ENCODE data around the gene TMEM132D. TPM values are rescaled to one million over a fixed set of nuclear protein-coding genes. Genes with fewer than 3 reads are reported as not detected.

The TMEM132D gene
- total RNA-seq, 1 donor from 2014 or later = 15.2 TPM

- TF ChIP-seq, protein P1, sequence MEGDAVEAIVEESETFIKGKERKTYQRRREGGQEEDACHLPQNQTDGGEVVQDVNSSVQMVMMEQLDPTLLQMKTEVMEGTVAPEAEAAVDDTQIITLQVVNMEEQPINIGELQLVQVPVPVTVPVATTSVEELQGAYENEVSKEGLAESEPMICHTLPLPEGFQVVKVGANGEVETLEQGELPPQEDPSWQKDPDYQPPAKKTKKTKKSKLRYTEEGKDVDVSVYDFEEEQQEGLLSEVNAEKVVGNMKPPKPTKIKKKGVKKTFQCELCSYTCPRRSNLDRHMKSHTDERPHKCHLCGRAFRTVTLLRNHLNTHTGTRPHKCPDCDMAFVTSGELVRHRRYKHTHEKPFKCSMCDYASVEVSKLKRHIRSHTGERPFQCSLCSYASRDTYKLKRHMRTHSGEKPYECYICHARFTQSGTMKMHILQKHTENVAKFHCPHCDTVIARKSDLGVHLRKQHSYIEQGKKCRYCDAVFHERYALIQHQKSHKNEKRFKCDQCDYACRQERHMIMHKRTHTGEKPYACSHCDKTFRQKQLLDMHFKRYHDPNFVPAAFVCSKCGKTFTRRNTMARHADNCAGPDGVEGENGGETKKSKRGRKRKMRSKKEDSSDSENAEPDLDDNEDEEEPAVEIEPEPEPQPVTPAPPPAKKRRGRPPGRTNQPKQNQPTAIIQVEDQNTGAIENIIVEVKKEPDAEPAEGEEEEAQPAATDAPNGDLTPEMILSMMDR (IDR thresholded peaks at IDR 0.05) = no peak
- Mint-ChIP-seq H3K36me3 (ENCODE audit: unreplicated experiment) (peaks cover 12% of the 10 kb centered on the region), H3K9me3 (ENCODE audit: unreplicated experiment) (peaks cover 19% of the 10 kb centered on the region), H3K4me3 (ENCODE audit: unreplicated experiment) (no peak overlapping the region), H3K27me3 (ENCODE audit: unreplicated experiment) (no peaks in the 10 kb centered on the region), H3K27ac (ENCODE audit: unreplicated experiment) (no peak overlapping the region), H3K4me1 (ENCODE audit: unreplicated experiment) (peaks cover 22% of the 10 kb centered on the region)
- DNase-seq (ENCODE audit: extremely low spot score, unreplicated experiment) = no peak
Observed at GRCh38 chr12:129676411-129676810, 227.4 kb downstream of the TMEM132D start.

DNA sequence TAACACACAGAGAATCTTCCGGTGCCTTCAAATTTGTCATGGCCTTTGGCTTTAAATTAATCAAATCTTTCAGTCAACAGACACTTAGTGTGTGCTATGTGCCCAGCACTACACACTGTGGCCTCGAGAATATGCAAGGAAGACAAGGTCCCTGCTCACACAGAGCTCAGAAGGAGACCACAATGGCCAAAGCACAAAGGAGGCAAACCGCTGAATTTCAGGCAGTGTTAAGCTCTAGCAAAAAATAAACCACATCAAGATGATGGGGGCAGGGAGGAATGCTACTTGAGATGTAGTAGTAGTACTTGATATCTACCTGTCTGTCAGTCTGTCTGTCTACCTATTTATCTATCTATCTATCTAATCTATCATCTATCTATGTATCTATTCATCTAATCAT is 227.9 kb downstream of the TMEM132D start:
- Mint-ChIP-seq H3K9me3 (ENCODE audit: unreplicated experiment) (peaks cover 16% of the 10 kb centered on the region), H3K4me3 (ENCODE audit: unreplicated experiment) (no peak overlapping the region), H3K27me3 (ENCODE audit: unreplicated experiment) (no peaks in the 10 kb centered on the region), H3K36me3 (ENCODE audit: unreplicated experiment) (peaks cover 8% of the 10 kb centered on the region), H3K27ac (ENCODE audit: unreplicated experiment) (no peak overlapping the region), H3K4me1 (ENCODE audit: unreplicated experiment) (peaks cover 27% of the 10 kb centered on the region)
- TF ChIP-seq, protein P1 (IDR thresholded peaks at IDR 0.05) = no peak
- DNase-seq (ENCODE audit: extremely low spot score, unreplicated experiment) = no peak

GRCh38 chr12:129675496-129675895 is 228.3 kb downstream of the TMEM132D start:
- TF ChIP-seq, protein P1 (IDR thresholded peaks at IDR 0.05) = no peak
- Mint-ChIP-seq H3K4me3 (ENCODE audit: unreplicated experiment) (no peak overlapping the region), H3K27ac (ENCODE audit: unreplicated experiment) (no peak overlapping the region), H3K4me1 (ENCODE audit: unreplicated experiment) (peaks cover 29% of the 10 kb centered on the region), H3K9me3 (ENCODE audit: unreplicated experiment) (peaks cover 16% of the 10 kb centered on the region), H3K36me3 (ENCODE audit: unreplicated experiment) (peaks cover 6% of the 10 kb centered on the region), H3K27me3 (ENCODE audit: unreplicated experiment) (no peaks in the 10 kb centered on the region)
- no peak for DNase-seq (ENCODE audit: extremely low spot score, unreplicated experiment)

GRCh38 chr12:129673806-129674205 is 230.0 kb downstream of the TMEM132D start:
- Mint-ChIP-seq H3K27me3 (ENCODE audit: unreplicated experiment) (no peaks in the 10 kb centered on the region), H3K4me3 (ENCODE audit: unreplicated experiment) (no peak overlapping the region), H3K9me3 (ENCODE audit: unreplicated experiment) (peaks cover 18% of the 10 kb centered on the region), H3K36me3 (ENCODE audit: unreplicated experiment) (peaks cover 2% of the 10 kb centered on the region), H3K27ac (ENCODE audit: unreplicated experiment) (no peak overlapping the region), H3K4me1 (ENCODE audit: unreplicated experiment) (peaks cover 36% of the 10 kb centered on the region)
- no peak for DNase-seq (ENCODE audit: extremely low spot score, unreplicated experiment)
- TF ChIP-seq, protein P1 (IDR thresholded peaks at IDR 0.05) = no peak

- DNase-seq (ENCODE audit: extremely low spot score, unreplicated experiment) = no peak
- Mint-ChIP-seq H3K4me1 (ENCODE audit: unreplicated experiment) (peaks cover 36% of the 10 kb centered on the region), H3K9me3 (ENCODE audit: unreplicated experiment) (peaks cover 19% of the 10 kb centered on the region), H3K36me3 (ENCODE audit: unreplicated experiment) (no peaks in the 10 kb centered on the region), H3K27me3 (ENCODE audit: unreplicated experiment) (no peaks in the 10 kb centered on the region), H3K4me3 (ENCODE audit: unreplicated experiment) (no peak overlapping the region), H3K27ac (ENCODE audit: unreplicated experiment) (no peak overlapping the region)
- TF ChIP-seq, protein P1 (IDR thresholded peaks at IDR 0.05) = no peak
Observed at GRCh38 chr12:129672110-129672509, 231.7 kb downstream of the TMEM132D start.
